Testis (tissue), 2 donors: ENCODE measurements around the gene TMEM63A.

Source experiments
- POLR2A ChIP-seq: fragments of 450-650 bp; IDR thresholded peaks from one replicate; pipeline ENCODE4 v1.6.1; 2017; ENCODE audit warnings: antibody characterized with exemption, mild to moderate bottlenecking, moderate library complexity
- TF ChIP-seq, protein P1 (sequence below), 3 experiments: fragments of 450-650 bp in 2 of 3; fragments of 200-600 bp in 1 of 3; sonication (generic) in 1 of 3; IDR thresholded peaks; one replicate each; pipeline ENCODE4 v1.5.1; 2016 to 2019; ENCODE audit warnings: antibody characterized with exemption in 3 of 3, mild to moderate bottlenecking in 2 of 3, moderate library complexity in 1 of 3

GRCh38 chr1:225825607-225826007, 56.6 kb downstream of the TMEM63A start:
- TF ChIP-seq, protein P1, sequence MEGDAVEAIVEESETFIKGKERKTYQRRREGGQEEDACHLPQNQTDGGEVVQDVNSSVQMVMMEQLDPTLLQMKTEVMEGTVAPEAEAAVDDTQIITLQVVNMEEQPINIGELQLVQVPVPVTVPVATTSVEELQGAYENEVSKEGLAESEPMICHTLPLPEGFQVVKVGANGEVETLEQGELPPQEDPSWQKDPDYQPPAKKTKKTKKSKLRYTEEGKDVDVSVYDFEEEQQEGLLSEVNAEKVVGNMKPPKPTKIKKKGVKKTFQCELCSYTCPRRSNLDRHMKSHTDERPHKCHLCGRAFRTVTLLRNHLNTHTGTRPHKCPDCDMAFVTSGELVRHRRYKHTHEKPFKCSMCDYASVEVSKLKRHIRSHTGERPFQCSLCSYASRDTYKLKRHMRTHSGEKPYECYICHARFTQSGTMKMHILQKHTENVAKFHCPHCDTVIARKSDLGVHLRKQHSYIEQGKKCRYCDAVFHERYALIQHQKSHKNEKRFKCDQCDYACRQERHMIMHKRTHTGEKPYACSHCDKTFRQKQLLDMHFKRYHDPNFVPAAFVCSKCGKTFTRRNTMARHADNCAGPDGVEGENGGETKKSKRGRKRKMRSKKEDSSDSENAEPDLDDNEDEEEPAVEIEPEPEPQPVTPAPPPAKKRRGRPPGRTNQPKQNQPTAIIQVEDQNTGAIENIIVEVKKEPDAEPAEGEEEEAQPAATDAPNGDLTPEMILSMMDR (IDR thresholded peaks at IDR 0.05): no peak
- TF ChIP-seq POLR2A: no peak
